GM12872 (cell line): ENCODE data around the gene SPON1.
A peak's percentile ranks its signal among the peaks of the same experiment; 100 is the strongest.

Experiments
- CTCF ChIP-seq: IDR thresholded peaks from 3 replicates; pipeline ENCODE4 v1.5.1; 2011; ENCODE audit warnings: low read depth, mild to moderate bottlenecking, low read length, moderate library complexity; ENCODE audit not compliant: insufficient read depth

The SPON1 gene

GRCh38 chr11:14249121-14249963, 286.8 kb downstream of the SPON1 start:
- peak; percentile 77 for TF ChIP-seq CTCF

- TF ChIP-seq CTCF: no peak
Observed at GRCh38 chr11:14251754-14252153, 289.2 kb downstream of the SPON1 start.

- TF ChIP-seq CTCF: peak; percentile 33; the same call in 2 of the 3 replicates
Observed at GRCh38 chr11:14253421-14253820, 290.9 kb downstream of the SPON1 start.

- TF ChIP-seq CTCF: no peak
Observed at GRCh38 chr11:14253840-14254239, 291.3 kb downstream of the SPON1 start.

GRCh38 chr11:14254533-14255237, 292.2 kb downstream of the SPON1 start:
- no peak for TF ChIP-seq CTCF

GRCh38 chr11:14255238-14255534, 292.7 kb downstream of the SPON1 start:
- no peak for TF ChIP-seq CTCF

- no peak for TF ChIP-seq CTCF
Observed at GRCh38 chr11:14258221-14258935, 295.9 kb downstream of the SPON1 start.
